Activated T-cell treated with anti-CD3 and anti-CD28 coated beads, Interleukin-2, amount 50 U/mL, for 1 hour (primary cell): ENCODE results near the gene CD27.
"Not testable (repeated sequence)": the region's sequence is repeated elsewhere in the genome, so short reads cannot be mapped to it uniquely, and the experiment has no call there.

Experiments
- DNase-seq: peaks from one replicate; pipeline ENCODE4 v3.0.0-alpha.2; 2020

The CD27 gene

DNA sequence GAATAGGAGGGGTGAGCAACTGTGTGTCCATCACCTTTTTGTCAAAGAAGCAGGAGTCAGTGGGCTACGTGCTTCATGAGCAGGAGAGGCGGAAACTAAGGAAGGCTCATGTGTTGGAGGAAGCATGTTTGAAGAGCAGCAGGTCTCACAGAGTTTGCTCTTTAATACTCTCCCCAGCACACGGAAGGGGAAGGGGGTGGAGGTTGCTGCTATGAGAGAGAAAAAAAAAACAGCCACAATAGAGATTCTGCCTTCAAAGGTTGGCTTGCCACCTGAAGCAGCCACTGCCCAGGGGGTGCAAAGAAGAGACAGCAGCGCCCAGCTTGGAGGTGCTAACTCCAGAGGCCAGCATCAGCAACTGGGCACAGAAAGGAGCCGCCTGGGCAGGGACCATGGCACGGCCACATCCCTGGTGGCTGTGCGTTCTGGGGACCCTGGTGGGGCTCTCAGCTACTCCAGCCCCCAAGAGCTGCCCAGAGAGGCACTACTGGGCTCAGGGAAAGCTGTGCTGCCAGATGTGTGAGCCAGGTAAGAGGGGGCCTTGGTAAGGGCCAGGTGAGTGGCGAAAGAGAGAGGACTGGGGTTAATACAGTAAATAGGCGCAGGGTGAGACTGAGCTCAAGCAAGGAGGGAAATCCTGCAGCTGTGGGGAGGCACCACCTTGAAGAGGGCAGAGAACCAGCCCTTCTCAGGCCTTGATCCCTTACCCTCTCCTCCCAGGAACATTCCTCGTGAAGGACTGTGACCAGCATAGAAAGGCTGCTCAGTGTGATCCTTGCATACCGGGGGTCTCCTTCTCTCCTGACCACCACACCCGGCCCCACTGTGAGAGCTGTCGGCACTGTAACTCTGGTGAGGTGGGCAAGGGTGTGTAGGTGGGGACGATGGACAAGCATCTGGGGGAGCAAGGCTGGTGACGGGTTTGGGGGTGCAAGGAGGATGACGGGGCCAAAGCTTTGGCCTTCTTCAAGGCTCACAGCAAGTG lies at the start of gene CD27:
TSS of gene CD27 (plus strand) at position 252 of the 985 bp plus-strand sequence. CDS start at position 393, 141 bp downstream.
- DNase-seq: peak; percentile 45

DNA sequence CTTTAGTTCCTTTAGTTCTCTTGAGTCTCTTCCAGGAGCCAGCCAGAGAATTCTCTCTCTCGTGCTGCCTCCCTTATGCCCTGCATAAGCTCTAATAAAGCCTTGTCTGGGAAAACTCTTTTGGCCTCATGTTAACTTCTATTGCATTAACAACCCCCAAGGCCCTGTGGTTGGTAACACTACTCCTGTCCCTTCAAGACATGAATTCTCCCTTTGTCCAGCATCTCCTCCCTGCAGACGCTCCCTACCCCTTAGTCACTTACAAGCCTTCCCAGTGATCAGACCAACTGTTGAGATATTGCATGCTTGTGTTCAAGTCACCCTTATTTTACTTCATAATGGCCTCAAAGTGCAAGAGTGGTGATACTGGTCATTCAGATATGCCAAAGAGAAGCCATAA lies 48.7 kb upstream of the CD27 start:
- DNase-seq: no peak

DNA sequence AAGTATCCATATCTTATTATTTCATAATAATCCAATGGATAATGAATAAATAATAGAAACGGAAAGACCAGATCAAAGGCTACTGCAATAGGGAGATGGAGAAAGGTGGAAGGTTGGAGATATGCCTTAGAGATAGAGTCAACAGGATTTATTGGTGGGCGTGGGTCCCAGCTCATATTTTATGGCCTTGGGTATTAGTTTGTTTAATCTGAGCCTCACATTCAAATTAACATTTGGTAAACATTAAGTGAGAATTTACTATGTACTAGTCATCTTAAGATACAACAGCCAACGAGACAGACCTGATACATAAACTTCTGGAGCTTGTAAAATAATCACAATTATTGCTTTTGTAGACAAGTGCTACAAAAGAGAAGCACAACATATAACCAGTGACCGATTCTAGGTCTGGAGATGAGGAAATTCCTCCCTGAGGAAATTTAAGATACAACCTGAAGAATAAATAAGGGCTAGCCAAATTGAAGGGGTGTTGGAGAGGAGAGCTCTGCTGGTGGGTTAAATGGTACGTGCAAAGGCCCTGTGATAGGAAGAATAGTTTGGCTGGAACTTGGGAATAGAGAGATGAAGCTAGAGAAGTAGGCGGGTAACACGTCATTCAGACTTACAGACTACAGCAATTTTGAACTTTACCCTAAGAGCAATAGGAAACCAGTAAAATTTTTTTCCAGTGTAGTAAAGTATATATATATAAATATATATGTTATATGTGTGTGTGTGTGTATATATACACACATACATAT lies 44.7 kb upstream of the CD27 start:
- DNase-seq: no peak

DNA sequence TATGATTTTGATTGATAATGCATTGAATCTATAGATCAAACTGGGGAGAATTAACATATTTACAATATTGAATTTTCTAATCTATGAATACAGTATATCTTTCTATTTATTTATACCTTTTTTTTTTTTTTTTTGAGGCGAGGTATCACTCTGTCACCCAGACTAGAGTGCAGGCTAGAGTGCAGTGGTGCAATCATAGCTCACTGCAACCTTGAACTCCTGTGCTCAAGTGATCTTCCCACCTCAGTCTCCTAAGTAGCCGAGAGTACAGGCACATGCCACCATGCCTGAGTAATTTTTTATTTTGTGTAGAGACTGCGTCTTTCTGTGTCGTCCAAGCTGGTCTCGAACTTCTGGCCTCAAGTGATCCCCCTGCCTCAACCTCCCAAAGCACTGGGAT lies 40.4 kb upstream of the CD27 start:
- DNase-seq: no peak

- DNase-seq: no peak
Measured at GRCh38 chr12:6405963-6406362, 38.8 kb upstream of the CD27 start.

GRCh38 chr12:6407236-6407954 lies 37.4 kb upstream of the CD27 start:
- DNase-seq: no peak

- DNase-seq: no peak
Measured at GRCh38 chr12:6416596-6416995, 28.2 kb upstream of the CD27 start.

GRCh38 chr12:6418796-6419195 lies 26.0 kb upstream of the CD27 start:
- DNase-seq: no peak

DNA sequence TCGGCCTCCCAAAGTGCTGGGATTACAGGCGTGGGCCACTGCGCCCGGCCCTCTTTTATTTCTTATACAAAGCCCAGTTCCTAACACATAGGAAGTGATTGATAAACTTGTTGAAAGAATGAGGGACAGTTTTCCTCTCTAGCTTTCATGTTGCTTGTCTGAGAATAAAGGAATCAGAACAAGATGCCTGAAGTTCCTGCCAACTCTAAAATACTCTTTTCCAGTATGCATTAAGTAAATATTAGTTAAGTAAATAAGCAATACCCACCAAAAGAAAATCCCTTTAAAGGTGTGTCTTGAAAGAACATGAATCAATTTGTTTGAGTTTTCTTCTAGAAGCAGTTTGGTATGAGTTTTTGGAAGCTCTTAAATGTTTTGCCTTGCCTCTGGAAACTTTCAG lies 24.4 kb upstream of the CD27 start:
- no peak for DNase-seq

DNA sequence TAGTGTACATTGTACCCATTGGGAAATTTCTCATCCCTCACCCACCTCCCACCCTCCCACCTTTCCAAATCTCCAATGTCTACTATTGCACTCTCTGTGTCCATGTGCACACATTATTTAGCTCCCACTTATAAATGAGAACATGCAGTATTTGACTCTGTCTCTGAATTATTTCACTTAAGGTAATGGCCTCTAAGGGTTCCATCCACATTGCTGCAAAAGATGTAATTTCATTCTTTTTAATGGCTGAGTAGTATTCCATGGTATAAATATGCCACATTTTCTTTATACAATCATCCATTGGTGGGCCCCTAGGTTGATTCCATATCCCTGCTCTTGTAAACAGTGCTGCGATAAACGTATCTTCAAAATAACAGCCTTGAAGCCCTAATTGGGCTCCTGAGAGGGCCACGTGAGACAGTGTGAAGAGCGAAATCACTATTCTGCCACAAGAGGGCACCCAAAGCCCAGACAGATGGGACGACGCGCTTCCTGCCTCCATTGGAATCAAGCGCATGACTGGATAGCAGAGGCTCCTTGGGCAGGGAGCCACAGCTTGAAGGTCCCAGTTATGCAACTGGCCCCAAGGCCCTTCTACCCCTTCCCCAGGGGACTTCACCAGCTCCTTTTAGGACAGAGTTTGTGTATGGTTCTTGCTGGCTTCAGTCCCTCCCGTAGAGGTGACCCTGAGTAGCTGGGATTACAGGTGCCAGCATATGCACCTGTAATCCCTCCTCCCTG lies 21.3 kb upstream of the CD27 start:
- peak; percentile 73 for DNase-seq

GRCh38 chr12:6424008-6424347 lies 20.8 kb upstream of the CD27 start:
- no peak for DNase-seq

GRCh38 chr12:6424866-6425265 lies 19.9 kb upstream of the CD27 start:
- no peak for DNase-seq

DNA sequence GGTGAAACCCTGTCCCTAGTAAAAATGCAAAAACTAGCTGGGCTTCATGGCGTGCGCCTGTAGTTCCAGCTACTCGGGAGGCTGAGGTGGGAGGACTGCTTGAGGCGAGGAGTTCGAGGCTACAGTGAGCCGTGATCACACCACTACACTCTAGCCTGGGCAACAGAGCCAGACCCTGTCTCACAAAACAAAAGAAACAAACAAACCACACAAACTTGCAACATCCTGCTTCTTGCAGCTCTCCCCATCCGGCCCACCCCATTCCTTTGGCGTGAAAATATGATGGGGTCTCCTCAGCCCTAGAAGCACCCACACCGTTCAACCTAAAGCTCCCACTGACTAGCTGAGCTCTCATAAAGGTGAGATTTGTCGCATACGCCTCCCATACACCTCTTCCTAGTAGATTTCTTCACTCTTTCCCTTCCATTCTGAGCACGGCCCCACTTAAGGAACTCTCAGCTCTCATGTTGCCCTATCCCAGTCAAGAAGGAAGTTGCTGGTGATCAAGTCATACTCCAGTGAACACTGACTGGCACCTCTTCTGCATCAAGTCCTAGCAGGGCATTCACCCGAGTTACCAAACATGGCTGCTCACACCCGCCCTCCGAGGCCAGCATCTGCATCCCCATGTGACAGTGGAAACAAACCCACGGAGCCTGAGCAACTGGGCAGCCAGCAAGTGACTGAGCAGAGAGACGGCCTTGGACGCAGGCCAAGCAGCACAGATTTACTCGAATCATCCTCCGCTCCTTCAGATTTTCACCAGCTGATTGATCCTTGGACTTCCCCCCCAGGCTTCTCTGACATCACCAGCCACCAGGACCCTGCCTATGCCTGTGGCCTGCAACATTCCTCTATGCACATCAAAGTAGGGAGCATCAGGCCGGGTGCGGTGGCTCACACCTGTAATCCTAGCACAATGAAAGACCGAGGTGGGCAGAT lies 18.9 kb upstream of the CD27 start:
- no peak for DNase-seq

GRCh38 chr12:6426882-6427671 lies 17.7 kb upstream of the CD27 start:
- DNase-seq: peak; percentile 78

DNA sequence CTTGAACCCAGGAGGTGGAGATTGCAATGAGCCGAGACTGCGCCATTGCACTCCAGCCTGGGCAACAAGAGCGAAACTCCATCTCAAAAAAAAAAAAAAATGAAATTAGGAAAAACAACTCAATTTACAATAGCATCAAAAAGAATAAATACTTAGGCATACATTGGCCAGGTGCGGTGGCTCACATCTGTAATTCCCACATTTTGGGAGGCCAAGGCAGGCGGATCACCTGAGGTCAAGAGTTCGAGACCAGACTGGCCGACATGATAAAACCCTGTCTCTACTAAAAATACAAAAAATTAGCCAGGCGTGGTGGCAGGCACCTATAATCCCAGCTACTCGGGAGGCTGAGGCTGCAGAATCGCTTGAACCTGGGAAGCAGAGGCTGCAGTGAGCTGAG lies 17.0 kb upstream of the CD27 start:
- DNase-seq: not testable (repeated sequence)

DNA sequence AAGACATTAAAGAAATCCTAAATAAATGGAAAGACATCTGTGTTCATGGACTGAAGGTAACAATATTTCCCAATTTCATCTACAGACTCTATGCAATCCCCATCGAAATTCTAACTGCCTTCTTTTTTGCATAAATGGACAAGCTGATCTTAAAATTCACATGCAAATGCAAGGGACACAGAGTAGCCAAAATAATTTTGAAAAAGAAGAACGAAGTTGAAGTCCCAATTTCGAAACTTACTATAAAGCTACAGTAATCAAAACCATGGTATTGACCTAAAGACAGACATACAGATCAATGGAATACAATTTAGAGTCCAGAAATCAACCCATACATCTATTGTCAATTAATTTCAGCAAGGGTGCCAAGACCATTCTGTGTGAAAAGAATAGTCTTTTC lies 16.4 kb upstream of the CD27 start:
- DNase-seq: no peak

DNA sequence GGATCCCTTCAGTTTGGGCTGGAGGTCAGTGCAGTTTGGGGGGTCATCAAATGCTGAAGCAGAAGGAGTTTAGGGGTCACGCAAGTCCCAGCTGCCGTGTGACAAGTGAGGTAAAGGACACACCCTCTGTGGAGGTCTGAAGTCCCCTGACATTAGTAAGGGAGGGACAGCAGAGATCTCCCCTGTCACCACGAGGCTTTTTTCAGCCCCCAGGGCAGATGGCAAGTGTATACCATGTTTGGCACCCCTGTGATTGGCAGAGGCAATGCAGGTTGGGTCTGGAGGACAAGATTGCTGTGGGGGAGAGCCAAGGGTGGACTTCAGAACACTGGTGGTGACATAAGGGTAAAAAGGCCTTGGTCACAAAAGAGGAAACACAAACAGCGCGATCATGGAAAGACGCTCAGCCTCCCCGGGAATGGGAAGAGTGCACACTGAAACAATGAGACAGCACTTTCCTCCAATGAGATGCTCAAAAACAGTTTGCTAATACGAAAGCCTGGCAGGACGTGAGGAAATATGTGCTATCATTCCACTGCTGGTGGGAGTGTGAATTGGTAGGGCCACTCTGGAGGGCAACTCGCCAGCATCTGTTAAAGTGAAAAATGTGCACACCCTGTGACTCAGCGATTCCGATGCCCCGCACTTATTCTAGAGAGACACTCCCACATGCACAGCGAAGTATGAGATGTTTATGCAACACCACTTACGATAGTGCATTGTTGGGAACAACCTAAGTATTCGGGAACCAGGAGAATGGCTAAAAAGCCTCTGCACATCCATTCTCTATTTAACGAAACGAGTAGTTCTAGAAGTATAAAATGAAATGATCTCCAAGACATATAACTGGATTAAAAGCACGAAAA lies 14.4 kb upstream of the CD27 start:
- no peak for DNase-seq

DNA sequence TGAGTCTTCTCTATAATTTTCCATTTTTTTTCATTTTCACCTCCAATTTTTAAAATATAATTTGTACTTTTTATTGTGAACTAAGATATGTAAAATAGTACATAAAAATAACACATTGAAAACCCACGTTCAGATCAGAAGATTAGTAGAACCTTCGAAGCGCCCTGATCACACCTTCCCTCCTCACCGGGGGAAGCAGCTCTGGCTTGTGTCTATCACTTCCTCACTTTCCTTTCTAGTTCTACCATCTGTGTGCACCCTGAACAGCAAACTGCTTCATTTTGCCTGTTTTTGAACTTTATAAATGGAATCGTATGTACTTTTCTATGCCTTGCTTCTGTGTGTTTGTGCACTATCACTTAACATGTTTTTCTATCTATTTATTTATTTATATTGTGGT lies 11.8 kb upstream of the CD27 start:
- DNase-seq: no peak
